HG02798 (cell line): ENCODE measurements around the gene PIGR.

Source experiments
- ATAC-seq: cut with Tn5 transposase; IDR thresholded peaks from one replicate; pipeline ENCODE4 v1.9.1; 2021; ENCODE audit warnings: mild to moderate bottlenecking; ENCODE audit not compliant: unreplicated experiment, poor library complexity

The PIGR gene

DNA sequence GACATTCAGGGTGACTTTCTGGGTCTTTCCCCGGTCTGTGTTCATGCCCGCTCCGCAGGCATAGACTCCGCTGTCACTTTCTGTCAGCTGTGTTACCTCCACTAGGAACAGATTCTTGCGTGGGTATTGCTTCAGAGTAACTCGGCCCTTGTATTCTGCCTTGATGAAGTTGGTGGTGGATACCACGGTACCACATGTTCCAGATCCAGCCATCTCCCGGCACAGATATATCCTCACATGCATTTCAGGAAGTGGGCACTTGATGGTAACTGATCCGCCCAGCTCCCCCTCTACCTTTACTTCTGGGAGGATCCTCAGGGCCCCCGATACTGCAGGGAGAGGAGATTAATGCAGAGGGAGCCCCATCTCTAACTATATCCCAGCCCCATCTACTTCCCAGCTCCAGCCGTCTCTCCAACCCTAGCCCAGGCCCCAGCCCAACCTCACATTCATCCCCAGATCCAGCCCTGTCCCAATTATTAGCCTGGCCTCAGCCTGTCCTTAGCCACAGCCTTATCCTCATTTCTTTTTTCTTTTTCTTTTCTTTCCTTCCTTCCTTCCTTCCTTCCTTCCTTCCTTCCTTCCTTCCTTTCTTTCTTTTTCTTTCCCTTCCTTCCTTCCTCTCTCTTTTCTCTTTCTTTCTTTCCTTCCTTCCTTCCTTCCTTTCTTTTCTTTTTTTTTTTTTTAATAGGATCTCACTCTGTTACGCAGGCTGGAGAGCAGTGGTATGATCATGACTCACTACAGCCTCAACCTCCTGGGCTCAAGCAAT, 32.3 kb downstream of the PIGR start:
- ATAC-seq, result no peak

GRCh38 chr1:206912445-206913095, 33.7 kb downstream of the PIGR start:
- ATAC-seq, result peak; percentile 64

DNA sequence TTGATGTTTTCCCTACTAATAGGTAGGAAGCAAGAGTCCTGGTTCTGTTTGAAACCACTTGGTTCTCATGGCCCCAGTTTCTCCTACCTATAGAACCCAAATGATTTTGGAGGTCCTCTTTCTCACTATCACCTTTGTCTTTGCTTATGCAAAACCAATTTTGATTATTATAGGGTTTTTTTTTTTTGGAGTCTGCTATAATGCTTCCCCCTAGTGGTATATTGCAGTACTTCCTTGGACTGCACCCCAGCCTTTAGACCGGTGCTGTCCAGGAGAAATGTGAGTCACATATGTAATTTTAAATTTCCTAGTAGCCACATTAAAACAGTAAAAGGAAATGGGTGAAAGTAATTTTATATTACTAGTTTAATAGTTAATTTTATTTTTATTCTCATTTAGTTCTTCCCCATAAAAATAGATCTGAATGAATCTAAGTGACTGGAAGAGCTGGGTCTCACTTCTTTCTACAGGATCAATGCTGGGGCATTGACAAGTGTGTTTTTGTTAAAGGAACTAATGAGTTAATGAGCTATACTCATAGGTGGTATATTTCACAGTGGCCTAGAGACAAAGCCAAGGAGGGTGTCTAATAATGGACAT, 35.1 kb downstream of the PIGR start:
- no peak for ATAC-seq

DNA sequence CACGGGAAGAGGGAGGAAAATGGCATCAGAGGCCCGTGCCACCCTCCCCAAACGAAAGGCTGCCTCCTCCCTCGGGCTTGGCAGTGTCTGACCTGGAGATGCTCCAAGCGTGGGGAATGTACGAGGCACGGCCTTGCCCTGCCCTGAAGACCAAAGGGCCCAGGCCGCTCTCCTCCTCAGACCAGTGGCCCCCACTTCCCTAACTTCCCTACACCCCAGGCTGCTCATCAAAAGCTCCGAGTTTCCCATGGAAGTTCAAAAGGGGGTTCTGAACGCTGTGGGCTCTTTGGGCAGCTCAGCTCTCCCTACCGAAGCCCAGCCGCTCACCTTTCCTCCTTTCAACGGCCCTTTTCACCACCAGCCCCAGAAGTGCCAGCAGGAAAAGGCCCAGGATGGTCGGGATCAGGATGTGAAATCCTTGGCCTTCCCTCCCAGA, 36.4 kb downstream of the PIGR start:
- ATAC-seq, result no peak

DNA sequence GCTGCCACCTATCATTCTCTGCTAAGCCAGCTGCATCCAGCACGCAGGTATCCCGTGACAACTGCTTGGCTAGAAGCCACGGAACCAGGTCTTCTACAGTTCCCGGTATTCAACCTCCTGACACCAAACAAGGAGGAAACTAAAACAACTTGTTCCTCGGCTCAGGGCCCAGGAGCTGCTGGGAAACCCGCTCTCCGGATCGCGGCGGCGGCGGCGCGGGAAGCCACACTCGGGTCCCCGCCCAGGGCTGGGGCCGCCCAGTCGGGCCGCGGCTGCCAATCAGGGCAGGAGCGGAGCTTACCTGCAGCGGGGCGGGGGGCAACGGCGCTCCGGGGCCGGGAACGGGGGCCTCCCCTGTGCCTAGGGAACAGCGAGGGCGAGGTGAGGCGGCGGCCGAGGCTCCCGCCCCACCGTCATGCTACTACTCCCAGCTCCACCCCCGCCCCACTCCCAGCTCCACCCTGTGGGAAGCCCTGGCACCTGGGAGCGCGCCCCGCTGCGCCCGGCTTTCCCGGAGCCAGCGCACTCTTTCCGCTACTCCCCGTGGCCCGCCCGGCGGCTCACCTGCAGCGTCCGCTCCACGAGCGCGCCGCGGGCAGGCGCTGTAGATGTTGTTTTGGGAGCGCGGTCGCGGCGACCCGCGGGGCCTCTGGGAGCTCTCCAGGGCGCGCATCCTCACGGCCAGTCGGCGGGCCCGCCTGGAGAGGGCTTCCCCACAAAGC, 36.9 kb downstream of the PIGR start:
- ATAC-seq, result no peak

DNA sequence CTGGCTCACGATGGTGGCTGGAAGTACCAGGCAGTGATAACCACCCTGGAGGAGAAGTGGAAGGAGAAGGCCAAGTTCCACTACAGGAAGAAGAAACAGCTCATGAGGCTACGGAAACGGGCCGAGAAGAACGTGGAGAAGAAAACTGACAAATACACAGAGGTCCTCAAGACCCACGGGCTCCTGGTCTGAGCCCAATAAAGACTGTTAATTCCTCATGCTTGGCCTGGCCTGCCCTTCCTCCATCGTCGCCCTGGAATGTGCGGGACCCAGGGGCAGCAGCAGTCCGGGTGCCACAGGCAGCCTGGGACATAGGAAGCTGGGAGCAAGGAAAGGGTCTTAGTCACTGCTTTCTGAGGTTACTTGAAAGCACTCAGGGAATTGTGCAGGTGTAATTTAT, 38.2 kb downstream of the PIGR start:
- no peak for ATAC-seq

- no peak for ATAC-seq
These were observed 38.8 kb downstream of the PIGR start for GRCh38 chr1:206907304-206907991.

GRCh38 chr1:206905295-206906164, 40.7 kb downstream of the PIGR start:
- peak; percentile 67 for ATAC-seq

- ATAC-seq, result no peak
These were observed 41.7 kb downstream of the PIGR start for GRCh38 chr1:206904423-206905142.

DNA sequence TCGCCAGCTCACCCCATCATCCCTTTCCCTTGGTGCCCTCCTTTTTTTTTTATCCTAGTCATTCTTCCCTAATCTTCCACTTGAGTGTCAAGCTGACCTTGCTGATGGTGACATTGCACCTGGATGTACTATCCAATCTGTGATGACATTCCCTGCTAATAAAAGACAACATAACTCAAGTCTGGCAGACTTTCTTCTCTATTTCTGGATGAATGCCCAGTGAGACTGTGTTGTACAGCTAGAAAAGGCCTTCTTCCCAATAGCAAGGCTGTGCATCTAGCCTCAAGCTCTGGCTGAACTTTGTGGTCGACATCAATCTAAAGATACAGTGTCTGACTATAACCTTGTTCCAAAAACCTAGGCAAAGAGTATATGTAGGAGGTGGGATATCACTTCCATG, 42.6 kb downstream of the PIGR start:
- no peak for ATAC-seq

GRCh38 chr1:206902702-206903101, 43.6 kb downstream of the PIGR start:
- ATAC-seq, result no peak

GRCh38 chr1:206901944-206902343, 44.3 kb downstream of the PIGR start:
- ATAC-seq, result no peak

DNA sequence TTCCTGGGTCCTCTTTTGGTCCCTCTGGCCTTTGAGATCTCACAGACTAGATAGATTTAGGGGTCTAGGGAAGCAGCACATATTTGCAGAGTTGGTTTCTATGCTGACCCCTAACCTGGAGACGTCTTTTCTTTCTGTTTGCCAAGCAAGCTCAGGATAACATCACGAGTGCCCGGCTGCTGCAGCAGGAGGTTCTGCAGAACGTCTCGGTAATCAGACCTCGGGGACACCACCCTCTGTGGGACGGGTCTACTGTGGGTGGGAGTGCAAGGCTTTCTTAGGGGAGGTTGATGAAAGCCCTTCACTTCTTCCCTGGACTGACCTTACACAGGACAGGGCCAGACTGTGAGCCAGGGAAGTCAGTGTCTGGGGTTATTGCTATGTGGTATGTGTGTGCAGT, 46.1 kb downstream of the PIGR start:
- no peak for ATAC-seq

GRCh38 chr1:206899717-206900116, 46.5 kb downstream of the PIGR start:
- no peak for ATAC-seq

- ATAC-seq, result no peak
These were observed 47.3 kb downstream of the PIGR start for GRCh38 chr1:206898915-206899431.

GRCh38 chr1:206898089-206898914, 48.0 kb downstream of the PIGR start:
- no peak for ATAC-seq

DNA sequence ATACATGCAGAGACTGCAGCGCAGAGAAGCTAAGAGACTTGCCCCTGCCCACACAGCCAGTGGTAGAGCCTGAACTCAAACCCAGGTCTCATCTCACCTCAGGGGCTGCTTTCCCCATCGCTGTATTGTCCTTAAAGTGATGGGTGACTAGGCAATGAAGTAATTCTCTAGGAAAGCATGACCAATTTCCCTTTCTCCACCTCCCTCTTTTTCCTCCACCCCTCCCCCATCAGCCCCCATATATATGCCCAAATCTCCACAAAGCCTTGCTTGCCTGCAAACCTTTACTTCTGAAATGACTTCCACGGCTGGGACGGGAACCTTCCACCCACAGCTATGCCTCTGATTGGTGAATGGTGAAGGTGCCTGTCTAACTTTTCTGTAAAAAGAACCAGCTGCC, 49.1 kb downstream of the PIGR start, which contains the start of gene IL24:
TSS of gene IL24 (plus strand) at position 269 of the 400 bp plus-strand sequence. CDS start 390 bp downstream, outside the sequence.
- no peak for ATAC-seq

- no peak for ATAC-seq
These were observed 50.0 kb downstream of the PIGR start for GRCh38 chr1:206896261-206896660.
